Measurements from ENCODE around the gene NFE2L2. TPM values are rescaled to one million over a fixed set of nuclear protein-coding genes. Genes with fewer than 3 reads are reported as not detected.
"Not testable (repeated sequence)": the region's sequence is repeated elsewhere in the genome, so short reads cannot be mapped to it uniquely, and the experiment has no call there.

NFE2L2 gene
- 61.6 TPM for polyA plus RNA-seq (2013, experiment 1 of 2)
- polyA plus RNA-seq (2013, experiment 2 of 2): 60.5 TPM

GRCh38 chr2:177264693-177265587 lies at the start of gene NFE2L2:
Gene NFE2L2, minus strand, starts transcription at chr2:177264727. Its CDS starts 151 bp downstream, at chr2:177264576.
- Histone ChIP-seq H3K27ac (ENCODE audit: low read depth, low read length, severe bottlenecking) (peak within 1 kb of the TSS; percentile 98), H3K4me1 (ENCODE audit: control insufficient read depth, insufficient read depth, low read length, poor library complexity, severe bottlenecking) (peaks cover 18% of the 10 kb centered on the region), H3K4me3 (ENCODE audit: extremely low read depth, insufficient read depth, low read length, poor library complexity, severe bottlenecking) (peak within 1 kb of the TSS; percentile 91), H3K36me3 (ENCODE audit: control insufficient read depth, insufficient read depth, low read length) (peaks cover 12% of the 10 kb centered on the region), H3K9me3 (ENCODE audit: control insufficient read depth, low read length) (no peaks in the 10 kb centered on the region)
- WGBS, 2 experiments (ENCODE audit: insufficient coverage in 2 of 2): 0% methylated on average over 36 to 39 of the region's 66 CpGs

DNA sequence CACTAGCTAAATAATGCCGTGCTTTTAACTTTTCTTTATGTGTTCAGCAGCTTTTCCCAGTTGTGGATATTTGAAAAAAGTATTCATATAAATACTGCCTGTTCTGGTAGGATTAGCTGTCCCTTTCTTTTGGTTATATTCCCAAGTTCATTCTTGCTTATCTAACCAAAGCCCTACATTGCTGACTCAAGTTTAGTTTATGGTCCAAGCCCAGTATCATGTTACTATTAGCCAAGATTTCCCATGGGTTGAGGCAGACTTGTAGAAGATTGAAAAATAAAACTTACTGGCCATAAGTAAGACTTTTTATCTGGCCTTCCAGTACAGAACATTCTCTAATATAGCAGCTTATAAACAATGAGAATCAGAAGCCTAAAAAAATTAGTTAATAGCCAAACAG lies 49.7 kb upstream of the NFE2L2 start:
- H3K4me3 ChIP-seq (ENCODE audit: extremely low read depth, insufficient read depth, low read length, poor library complexity, severe bottlenecking): no peak overlapping the region
- H3K36me3 ChIP-seq (ENCODE audit: control insufficient read depth, insufficient read depth, low read length): no peaks in the 10 kb centered on the region
- peaks cover 4% of the 10 kb centered on the region for H3K4me1 ChIP-seq (ENCODE audit: control insufficient read depth, insufficient read depth, low read length, poor library complexity, severe bottlenecking)
- H3K9me3 ChIP-seq (ENCODE audit: control insufficient read depth, low read length): no peaks in the 10 kb centered on the region
- WGBS, 2 experiments (ENCODE audit: insufficient coverage in 2 of 2): no CpG with 5 or more reads among the region's 1 CpG
- no peak overlapping the region for H3K27ac ChIP-seq (ENCODE audit: low read depth, low read length, severe bottlenecking)

- Histone ChIP-seq H3K4me1 (ENCODE audit: control insufficient read depth, insufficient read depth, low read length, poor library complexity, severe bottlenecking) (peaks cover 4% of the 10 kb centered on the region), H3K27ac (ENCODE audit: low read depth, low read length, severe bottlenecking) (no peak overlapping the region), H3K36me3 (ENCODE audit: control insufficient read depth, insufficient read depth, low read length) (no peaks in the 10 kb centered on the region), H3K4me3 (ENCODE audit: extremely low read depth, insufficient read depth, low read length, poor library complexity, severe bottlenecking) (no peak overlapping the region), H3K9me3 (ENCODE audit: control insufficient read depth, low read length) (no peaks in the 10 kb centered on the region)
- 100% methylated on average over 1 of the region's 2 CpGs; no CpG with 5 or more reads in 1 of the 2 experiments for WGBS, 2 experiments (ENCODE audit: insufficient coverage in 2 of 2)
Measured at GRCh38 chr2:177313162-177313781, 48.7 kb upstream of the NFE2L2 start.

DNA sequence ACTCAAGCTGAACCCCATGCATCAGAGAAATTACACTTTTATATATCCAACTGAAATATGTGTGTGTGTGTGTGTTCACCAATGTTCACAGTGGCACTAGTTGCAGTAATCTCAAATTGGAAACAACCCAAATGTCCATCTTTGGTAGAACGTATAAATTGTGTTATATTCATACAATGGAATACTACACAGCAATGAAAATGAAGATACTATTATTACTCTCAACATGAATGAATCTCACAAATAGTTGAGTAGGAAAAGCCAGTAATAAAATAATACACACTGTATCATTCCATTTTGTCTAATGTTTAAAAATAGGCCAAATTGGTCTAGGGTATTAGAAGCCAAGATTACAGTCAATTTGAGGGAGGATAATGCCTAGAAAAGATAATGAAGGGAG lies 48.0 kb upstream of the NFE2L2 start:
- Histone ChIP-seq H3K4me3 (ENCODE audit: extremely low read depth, insufficient read depth, low read length, poor library complexity, severe bottlenecking) (no peak overlapping the region), H3K27ac (ENCODE audit: low read depth, low read length, severe bottlenecking) (no peak overlapping the region)
- WGBS, 2 experiments (ENCODE audit: insufficient coverage in 2 of 2): no CpG with 5 or more reads among the region's 1 CpG

DNA sequence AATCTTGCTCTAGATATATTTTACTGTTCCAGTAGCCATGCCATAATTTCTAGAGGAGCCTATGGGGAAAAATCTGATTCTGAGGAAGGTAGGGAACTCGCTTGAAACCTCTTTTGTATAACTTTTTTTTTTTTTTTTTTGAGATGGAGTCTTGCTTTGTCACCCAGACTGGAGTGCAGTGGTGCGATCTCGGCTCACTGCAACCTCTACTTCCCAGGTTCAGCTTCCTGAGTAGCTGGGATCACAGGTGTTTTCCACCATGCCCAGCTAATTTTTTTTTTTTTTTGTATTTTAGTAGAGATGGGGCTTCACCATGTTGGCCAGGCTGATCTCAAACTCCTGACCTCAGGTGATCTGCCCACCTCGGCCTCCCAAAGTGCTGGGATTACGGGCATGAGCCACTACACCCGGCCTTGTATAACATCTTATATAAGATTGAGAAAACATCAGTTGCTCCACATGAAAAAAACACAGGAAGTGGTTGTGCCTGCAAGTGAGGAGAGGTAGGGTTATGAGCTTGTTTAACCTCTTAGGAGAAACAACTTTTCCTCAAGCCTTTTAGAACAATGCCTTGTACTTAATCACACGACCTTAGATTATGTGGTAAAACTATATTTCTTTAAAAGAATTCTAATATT lies 45.3 kb upstream of the NFE2L2 start:
- H3K36me3 ChIP-seq (ENCODE audit: control insufficient read depth, insufficient read depth, low read length); H3K4me1 ChIP-seq (ENCODE audit: control insufficient read depth, insufficient read depth, low read length, poor library complexity, severe bottlenecking); H3K27ac ChIP-seq (ENCODE audit: low read depth, low read length, severe bottlenecking); H3K4me3 ChIP-seq (ENCODE audit: extremely low read depth, insufficient read depth, low read length, poor library complexity, severe bottlenecking); H3K9me3 ChIP-seq (ENCODE audit: control insufficient read depth, low read length): not testable (repeated sequence)
- no CpG with 5 or more reads among the region's 7 CpGs for WGBS, 2 experiments (ENCODE audit: insufficient coverage in 2 of 2)

More for the DNA sequence above, 48.0 kb upstream of the NFE2L2 start:
- no peaks in the 10 kb centered on the region for H3K9me3 ChIP-seq (ENCODE audit: control insufficient read depth, low read length)
- H3K36me3 ChIP-seq (ENCODE audit: control insufficient read depth, insufficient read depth, low read length): no peaks in the 10 kb centered on the region
- peaks cover 4% of the 10 kb centered on the region for H3K4me1 ChIP-seq (ENCODE audit: control insufficient read depth, insufficient read depth, low read length, poor library complexity, severe bottlenecking)

GRCh38 chr2:177306550-177306949 lies 42.0 kb upstream of the NFE2L2 start:
- WGBS, 2 experiments (ENCODE audit: insufficient coverage in 2 of 2): 94% methylated on average over 2 of the region's 3 CpGs; no CpG with 5 or more reads in 1 of the 2 experiments
- Histone ChIP-seq H3K27ac (ENCODE audit: low read depth, low read length, severe bottlenecking) (no peak overlapping the region), H3K4me1 (ENCODE audit: control insufficient read depth, insufficient read depth, low read length, poor library complexity, severe bottlenecking) (no peaks in the 10 kb centered on the region), H3K36me3 (ENCODE audit: control insufficient read depth, insufficient read depth, low read length) (no peaks in the 10 kb centered on the region), H3K9me3 (ENCODE audit: control insufficient read depth, low read length) (no peaks in the 10 kb centered on the region), H3K4me3 (ENCODE audit: extremely low read depth, insufficient read depth, low read length, poor library complexity, severe bottlenecking) (no peak overlapping the region)

DNA sequence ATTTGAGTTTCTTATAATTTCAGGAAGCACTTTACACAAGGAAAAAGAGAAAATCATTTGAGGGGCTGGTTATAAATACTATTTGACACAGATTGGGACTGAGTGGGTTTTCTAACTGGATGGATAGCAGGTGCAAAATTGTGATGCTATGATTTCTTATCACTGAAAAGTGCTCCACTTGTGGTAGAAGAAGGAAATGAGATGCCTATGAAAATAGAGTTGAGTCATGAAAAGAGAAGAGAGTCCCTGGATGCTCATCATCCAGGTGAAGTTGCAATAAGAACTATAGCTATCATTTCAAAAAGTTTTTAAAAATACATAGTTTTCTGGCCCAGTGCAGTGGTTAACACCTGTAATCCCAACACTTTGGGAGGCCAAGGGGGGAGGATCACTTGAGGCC lies 39.4 kb upstream of the NFE2L2 start:
- no peaks in the 10 kb centered on the region for H3K4me1 ChIP-seq (ENCODE audit: control insufficient read depth, insufficient read depth, low read length, poor library complexity, severe bottlenecking)
- H3K4me3 ChIP-seq (ENCODE audit: extremely low read depth, insufficient read depth, low read length, poor library complexity, severe bottlenecking): no peak overlapping the region
- H3K27ac ChIP-seq (ENCODE audit: low read depth, low read length, severe bottlenecking): no peak overlapping the region
- H3K9me3 ChIP-seq (ENCODE audit: control insufficient read depth, low read length): no peaks in the 10 kb centered on the region
- no peaks in the 10 kb centered on the region for H3K36me3 ChIP-seq (ENCODE audit: control insufficient read depth, insufficient read depth, low read length)

DNA sequence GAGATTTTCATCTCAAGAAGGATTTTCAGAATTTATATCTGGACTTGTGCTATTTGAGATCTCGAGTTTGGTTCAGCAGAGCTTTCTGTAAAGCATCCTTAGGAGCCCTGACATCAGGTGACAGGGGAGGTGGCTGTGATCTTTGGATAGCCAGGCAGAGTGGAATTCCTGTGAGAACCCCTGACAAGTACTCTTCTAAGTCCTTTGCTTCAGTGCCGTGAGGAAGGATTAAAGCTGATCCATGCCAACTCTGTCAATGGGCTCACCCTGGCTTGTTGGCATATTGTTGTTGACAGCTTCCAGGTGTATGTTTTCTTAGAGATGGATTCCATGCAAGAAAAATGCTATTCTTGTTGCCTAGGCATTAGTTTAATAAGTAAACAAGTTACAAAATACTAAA lies 38.0 kb upstream of the NFE2L2 start:
- no peak overlapping the region for H3K4me3 ChIP-seq (ENCODE audit: extremely low read depth, insufficient read depth, low read length, poor library complexity, severe bottlenecking)
- H3K4me1 ChIP-seq (ENCODE audit: control insufficient read depth, insufficient read depth, low read length, poor library complexity, severe bottlenecking): no peaks in the 10 kb centered on the region
- H3K27ac ChIP-seq (ENCODE audit: low read depth, low read length, severe bottlenecking): no peak overlapping the region
- no peaks in the 10 kb centered on the region for H3K36me3 ChIP-seq (ENCODE audit: control insufficient read depth, insufficient read depth, low read length)
- WGBS, 2 experiments (ENCODE audit: insufficient coverage in 2 of 2): 100% methylated on average over 1 of the region's 2 CpGs
- H3K9me3 ChIP-seq (ENCODE audit: control insufficient read depth, low read length): no peaks in the 10 kb centered on the region

DNA sequence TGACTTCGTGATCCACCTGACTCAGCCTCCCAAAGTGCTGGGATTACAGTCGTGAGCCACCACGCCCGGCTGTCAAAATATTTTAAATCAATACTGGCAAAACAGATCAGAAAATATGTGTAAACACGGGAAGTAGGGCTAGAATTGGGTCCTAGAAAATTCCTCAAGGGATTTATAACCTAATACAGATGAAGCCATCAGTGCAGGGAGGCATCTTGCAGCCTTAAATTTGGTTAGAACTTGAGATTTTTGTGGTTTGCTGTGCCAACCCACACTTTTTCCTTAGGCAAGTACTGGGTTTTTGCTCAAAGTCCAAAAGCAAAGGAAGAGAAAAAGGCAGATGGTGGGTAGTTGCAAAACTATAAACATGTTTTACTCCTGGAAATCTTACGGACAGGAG lies 33.7 kb upstream of the NFE2L2 start:
- Histone ChIP-seq H3K4me3 (ENCODE audit: extremely low read depth, insufficient read depth, low read length, poor library complexity, severe bottlenecking) (no peak overlapping the region), H3K9me3 (ENCODE audit: control insufficient read depth, low read length) (no peaks in the 10 kb centered on the region), H3K4me1 (ENCODE audit: control insufficient read depth, insufficient read depth, low read length, poor library complexity, severe bottlenecking) (no peaks in the 10 kb centered on the region), H3K36me3 (ENCODE audit: control insufficient read depth, insufficient read depth, low read length) (no peaks in the 10 kb centered on the region), H3K27ac (ENCODE audit: low read depth, low read length, severe bottlenecking) (no peak overlapping the region)
- WGBS, 2 experiments (ENCODE audit: insufficient coverage in 2 of 2): 89 to 93% methylated on average over 4 to 5 of the region's 6 CpGs

GRCh38 chr2:177296040-177296439 lies 31.5 kb upstream of the NFE2L2 start:
- no peak overlapping the region for H3K27ac ChIP-seq (ENCODE audit: low read depth, low read length, severe bottlenecking)
- H3K9me3 ChIP-seq (ENCODE audit: control insufficient read depth, low read length): no peaks in the 10 kb centered on the region
- H3K4me1 ChIP-seq (ENCODE audit: control insufficient read depth, insufficient read depth, low read length, poor library complexity, severe bottlenecking): no peaks in the 10 kb centered on the region
- no peak overlapping the region for H3K4me3 ChIP-seq (ENCODE audit: extremely low read depth, insufficient read depth, low read length, poor library complexity, severe bottlenecking)
- WGBS, 2 experiments (ENCODE audit: insufficient coverage in 2 of 2): 100% methylated on average over 1 of the region's 3 CpGs; no CpG with 5 or more reads in 1 of the 2 experiments
- no peaks in the 10 kb centered on the region for H3K36me3 ChIP-seq (ENCODE audit: control insufficient read depth, insufficient read depth, low read length)

All from mesodermal cell (in vitro differentiated cells).